MM.1S (cell line): ENCODE results near the gene LOC128125822.

Experiments
- CTCF ChIP-seq: fragments of 300-600 bp; sonication (generic); IDR thresholded peaks from 2 replicates; pipeline ENCODE4 v1.5.1; 2016; ENCODE audit warnings: antibody characterized with exemption, low read length, mixed read lengths
- EZH2 ChIP-seq: fragments of 300-600 bp; sonication (generic); optimal IDR thresholded peaks from 2 replicates; pipeline ENCODE3; 2017; ENCODE audit warnings: low read depth, mild to moderate bottlenecking, antibody characterized with exemption, low read length, mixed read lengths
- EZH2phosphoT487 ChIP-seq: fragments of 300-600 bp; sonication (generic); IDR thresholded peaks from 2 replicates; pipeline ENCODE4 v1.6.1; 2018; ENCODE audit warnings: antibody characterized with exemption, low read length

GRCh38 chr6:63533026-63533425, 39.3 kb upstream of the LOC128125822 start:
- TF ChIP-seq CTCF (no peak), EZH2phosphoT487 (no peak), EZH2 (no peak)
